ENCODE results near the gene ZNF213. TPM values are rescaled to one million over a fixed set of nuclear protein-coding genes. Genes with fewer than 3 reads are reported as not detected.
"Not testable (repeated sequence)": the region's sequence is repeated elsewhere in the genome, so short reads cannot be mapped to it uniquely, and the experiment has no call there.

ZNF213 gene
- total RNA-seq, 2 donors from 2014 or later: 6.1 to 8.2 TPM

- H3K27ac Mint-ChIP-seq: peak overlapping the region; percentile 84 to 96
- DNase-seq (ENCODE audit: low spot score in 2 of 2) (no peak), ATAC-seq (peak; percentile 6 to 7)
- no peaks in the 10 kb centered on the region for H3K9me3 Mint-ChIP-seq
- peaks cover 0 to 5% of the 10 kb centered on the region in 2 donors for H3K36me3 Mint-ChIP-seq
Observed at GRCh38 chr16:3170440-3171180, 35.8 kb downstream of the ZNF213 start.

GRCh38 chr16:3171181-3171854, 36.5 kb downstream of the ZNF213 start:
- ATAC-seq (peak; percentile 75 to 88), DNase-seq (ENCODE audit: low spot score in 2 of 2) (peak; percentile 68 to 84)
- H3K36me3 Mint-ChIP-seq: peaks cover 0 to 5% of the 10 kb centered on the region in 2 donors
- H3K9me3 Mint-ChIP-seq: no peaks in the 10 kb centered on the region
- H3K27ac Mint-ChIP-seq: peak overlapping the region; percentile 84 to 96

GRCh38 chr16:3171855-3172593, 37.2 kb downstream of the ZNF213 start:
- DNase-seq (ENCODE audit: low spot score in 2 of 2) (no peak), ATAC-seq (peak; percentile 24 to 44)
- H3K9me3 Mint-ChIP-seq: no peaks in the 10 kb centered on the region
- peak overlapping the region; percentile 84 to 96 for H3K27ac Mint-ChIP-seq
- H3K36me3 Mint-ChIP-seq: peaks cover 0 to 5% of the 10 kb centered on the region in 2 donors

GRCh38 chr16:3173892-3174617, 39.2 kb downstream of the ZNF213 start:
- DNase-seq (ENCODE audit: low spot score in 2 of 2) (peak in 1 of 2 donors; percentile 60), ATAC-seq (peak; percentile 12 to 26)
- Mint-ChIP-seq H3K27ac (peak overlapping the region; percentile 36 to 93), H3K9me3 (no peaks in the 10 kb centered on the region), H3K36me3 (peaks cover 0 to 5% of the 10 kb centered on the region in 2 donors)

GRCh38 chr16:3174618-3175148, 39.9 kb downstream of the ZNF213 start:
- no peaks in the 10 kb centered on the region for H3K9me3 Mint-ChIP-seq
- no peak for DNase-seq (ENCODE audit: low spot score in 2 of 2)
- ATAC-seq: no peak
- peak overlapping the region; percentile 36 to 93 for H3K27ac Mint-ChIP-seq
- H3K36me3 Mint-ChIP-seq: peaks cover 0 to 5% of the 10 kb centered on the region in 2 donors

- peak overlapping the region in 1 of 2 donors; percentile 77 for H3K27ac Mint-ChIP-seq
- DNase-seq (ENCODE audit: low spot score in 2 of 2): peak in 1 of 2 donors; percentile 69
- peak in 1 of 2 donors; percentile 27 for ATAC-seq
Observed at GRCh38 chr16:3175157-3176093, 40.6 kb downstream of the ZNF213 start.

GRCh38 chr16:3179651-3180050, 44.8 kb downstream of the ZNF213 start:
- Mint-ChIP-seq H3K9me3 (peaks cover 0 to 5% of the 10 kb centered on the region in 2 donors), H3K27ac (no peak overlapping the region)
- no peak for DNase-seq (ENCODE audit: low spot score in 2 of 2)

More at GRCh38 chr16:3175157-3176093, 40.6 kb downstream of the ZNF213 start:
- H3K9me3 Mint-ChIP-seq: no peaks in the 10 kb centered on the region
- H3K36me3 Mint-ChIP-seq: peaks cover 0 to 5% of the 10 kb centered on the region in 2 donors

GRCh38 chr16:3180445-3180878, 45.6 kb downstream of the ZNF213 start:
- H3K9me3 Mint-ChIP-seq: peaks cover 0 to 5% of the 10 kb centered on the region in 2 donors
- H3K36me3 Mint-ChIP-seq: peaks cover 8% of the 10 kb centered on the region in 2 donors
- DNase-seq (ENCODE audit: low spot score in 2 of 2) (no peak), ATAC-seq (no peak)
- no peak overlapping the region for H3K27ac Mint-ChIP-seq

More at GRCh38 chr16:3179651-3180050, 44.8 kb downstream of the ZNF213 start:
- no peak for ATAC-seq
- H3K36me3 Mint-ChIP-seq: peaks cover 8% of the 10 kb centered on the region in 2 donors

GRCh38 chr16:3182293-3182607, 47.4 kb downstream of the ZNF213 start:
- DNase-seq (ENCODE audit: low spot score in 2 of 2); H3K9me3 Mint-ChIP-seq; ATAC-seq; H3K36me3 Mint-ChIP-seq: not testable (repeated sequence)
- peak overlapping the region; percentile 82 to 99 for H3K27ac Mint-ChIP-seq

GRCh38 chr16:3182608-3183444, 48.0 kb downstream of the ZNF213 start:
- Mint-ChIP-seq H3K36me3 (peaks cover 8 to 11% of the 10 kb centered on the region in 2 donors), H3K27ac (peak overlapping the region; percentile 82 to 99), H3K9me3 (peaks cover 0 to 5% of the 10 kb centered on the region in 2 donors)
- peak in 1 of 2 donors; percentile 77 for DNase-seq (ENCODE audit: low spot score in 2 of 2)
- ATAC-seq: peak; percentile 58 to 68

- ATAC-seq: peak in 1 of 2 donors; percentile 13
- DNase-seq (ENCODE audit: low spot score in 2 of 2): no peak
- peaks cover 8 to 15% of the 10 kb centered on the region in 2 donors for H3K36me3 Mint-ChIP-seq
- H3K9me3 Mint-ChIP-seq: peaks cover 0 to 5% of the 10 kb centered on the region in 2 donors
- H3K27ac Mint-ChIP-seq: peak overlapping the region; percentile 82 to 99
Observed at GRCh38 chr16:3183445-3184139, 48.8 kb downstream of the ZNF213 start.

- Mint-ChIP-seq H3K9me3 (peaks cover 0 to 5% of the 10 kb centered on the region in 2 donors), H3K36me3 (peaks cover 8 to 23% of the 10 kb centered on the region in 2 donors), H3K27ac (peak overlapping the region; percentile 74 to 95)
- no peak for ATAC-seq
- no peak for DNase-seq (ENCODE audit: low spot score in 2 of 2)
Observed at GRCh38 chr16:3186946-3187690, 52.3 kb downstream of the ZNF213 start.
